ENCODE data around the gene SP8.

The SP8 gene

DNA sequence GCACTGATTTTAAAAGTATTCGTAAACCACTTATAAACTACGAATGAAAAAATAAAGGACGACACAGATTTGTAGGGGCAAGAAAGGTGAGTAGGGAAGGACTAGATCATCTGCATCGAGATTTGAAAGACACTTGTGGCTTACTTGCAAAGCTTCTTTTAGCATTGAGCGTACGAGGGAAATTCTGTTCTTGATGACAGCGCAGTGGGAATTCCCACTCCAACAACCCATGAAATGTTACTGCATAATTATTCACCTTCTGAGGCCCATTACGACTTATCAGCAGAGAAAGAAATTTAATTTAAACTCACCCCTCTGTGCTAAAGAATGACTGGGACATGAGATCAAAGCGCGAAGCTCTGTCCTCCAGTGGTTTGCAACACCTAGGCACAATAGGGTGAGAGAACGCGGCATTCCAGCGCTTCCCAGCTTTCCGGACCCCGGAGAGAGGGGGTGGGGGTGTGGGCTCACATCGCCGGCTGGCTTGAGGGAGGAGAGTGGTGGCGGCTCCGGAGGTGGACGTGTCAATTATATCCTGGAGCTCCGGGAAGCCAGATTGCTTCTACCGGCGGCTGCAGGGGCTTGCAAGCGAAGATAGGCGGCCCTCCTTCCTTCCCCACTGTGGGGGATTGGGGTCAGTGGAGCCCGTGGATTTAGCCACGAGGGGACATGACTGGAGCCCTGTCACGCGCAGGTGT is 10.3 kb downstream of the SP8 start:
- no peak for DNase-seq (ENCODE audit: low read depth in 1 of 2, low spot score in 1 of 2)

GRCh38 chr7:20754001-20754400 is 32.7 kb downstream of the SP8 start:
- no peak for DNase-seq (ENCODE audit: low read depth in 1 of 2, low spot score in 1 of 2)

DNA sequence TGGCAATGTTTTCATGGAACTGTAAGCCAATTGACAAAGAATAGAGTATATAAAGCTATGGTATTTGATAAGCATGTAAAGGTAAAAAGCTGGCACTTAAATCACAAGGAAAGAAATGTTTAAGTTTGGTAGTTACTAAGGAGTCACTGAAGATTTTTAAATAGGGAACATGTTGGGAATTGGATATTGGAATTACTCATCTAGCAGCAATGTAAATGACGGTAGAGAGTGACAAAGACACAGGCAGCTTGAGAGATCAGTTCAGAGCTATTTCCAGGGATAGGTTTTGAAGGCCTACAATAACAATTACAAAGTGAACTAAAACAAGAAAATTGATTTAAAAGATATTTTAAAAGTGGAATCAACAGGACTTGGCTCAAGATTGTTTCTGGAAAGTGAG is 36.8 kb downstream of the SP8 start:
- DNase-seq (ENCODE audit: low read depth in 1 of 2, low spot score in 1 of 2): no peak

DNA sequence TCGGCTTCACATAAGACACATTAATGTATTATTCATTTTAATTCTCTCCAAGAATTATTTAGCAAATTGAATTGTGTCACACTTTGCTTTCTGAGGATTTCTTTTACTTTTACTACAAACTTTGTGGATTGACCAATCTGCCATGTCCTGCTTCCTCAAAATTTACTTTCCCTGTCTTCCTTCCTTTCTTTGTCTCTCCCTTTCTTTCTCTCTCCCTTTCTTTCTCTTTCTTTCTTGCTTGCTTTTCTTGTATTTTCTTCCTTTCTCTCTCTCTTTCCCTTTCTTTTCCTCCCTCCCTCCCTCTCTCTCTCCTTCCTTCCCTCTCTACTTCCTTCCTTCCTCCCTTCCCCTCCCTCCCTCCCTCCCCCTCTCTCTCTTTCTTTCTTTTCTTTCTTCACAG is 37.8 kb downstream of the SP8 start:
- no peak for DNase-seq (ENCODE audit: low read depth in 1 of 2, low spot score in 1 of 2)

DNA sequence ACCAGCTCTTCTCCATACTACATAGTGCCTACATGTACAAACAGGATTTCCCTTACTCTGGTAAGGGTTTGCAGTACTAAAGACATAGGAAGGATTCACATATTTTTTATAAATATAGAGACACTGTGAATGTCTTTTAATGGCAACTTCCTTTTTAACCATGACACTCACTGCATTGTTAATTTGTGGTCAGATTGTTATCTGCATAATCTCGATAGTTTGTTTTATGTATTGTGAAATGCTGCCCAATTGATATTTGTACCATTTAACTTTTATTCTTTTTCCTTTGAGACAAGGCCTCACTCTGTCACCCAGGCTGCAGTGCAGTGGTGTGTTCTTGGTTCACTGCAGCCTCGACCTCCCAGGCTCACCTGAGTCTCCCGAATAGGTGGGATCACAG is 39.7 kb downstream of the SP8 start:
- no peak for DNase-seq (ENCODE audit: low read depth in 1 of 2, low spot score in 1 of 2)

- no peak for DNase-seq (ENCODE audit: low read depth in 1 of 2, low spot score in 1 of 2)
These were observed 41.0 kb downstream of the SP8 start for GRCh38 chr7:20745702-20746101.

- DNase-seq (ENCODE audit: low read depth in 1 of 2, low spot score in 1 of 2): no peak
These were observed 41.7 kb downstream of the SP8 start for GRCh38 chr7:20744954-20745446.

DNA sequence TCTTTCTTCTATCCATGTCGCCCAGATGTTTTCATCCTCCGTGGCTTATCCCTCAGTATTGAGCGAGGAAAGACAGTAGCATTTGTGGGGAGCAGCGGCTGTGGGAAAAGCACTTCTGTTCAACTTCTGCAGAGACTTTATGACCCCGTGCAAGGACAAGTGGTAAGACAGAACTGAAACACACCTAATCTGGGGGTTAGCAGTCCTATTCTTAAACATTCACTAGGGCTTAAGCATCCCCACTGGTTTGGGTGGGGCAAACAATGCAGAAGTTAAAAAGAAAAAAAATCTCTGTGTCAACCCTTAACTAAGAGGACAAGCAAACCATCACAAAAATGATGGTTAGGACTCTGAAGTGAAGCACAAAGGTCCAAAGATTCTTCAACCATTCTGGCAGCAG is 43.8 kb downstream of the SP8 start:
- no peak for DNase-seq (ENCODE audit: low read depth in 1 of 2, low spot score in 1 of 2)

GRCh38 chr7:20741801-20742200 is 44.9 kb downstream of the SP8 start:
- DNase-seq (ENCODE audit: low read depth in 1 of 2, low spot score in 1 of 2): no peak

DNA sequence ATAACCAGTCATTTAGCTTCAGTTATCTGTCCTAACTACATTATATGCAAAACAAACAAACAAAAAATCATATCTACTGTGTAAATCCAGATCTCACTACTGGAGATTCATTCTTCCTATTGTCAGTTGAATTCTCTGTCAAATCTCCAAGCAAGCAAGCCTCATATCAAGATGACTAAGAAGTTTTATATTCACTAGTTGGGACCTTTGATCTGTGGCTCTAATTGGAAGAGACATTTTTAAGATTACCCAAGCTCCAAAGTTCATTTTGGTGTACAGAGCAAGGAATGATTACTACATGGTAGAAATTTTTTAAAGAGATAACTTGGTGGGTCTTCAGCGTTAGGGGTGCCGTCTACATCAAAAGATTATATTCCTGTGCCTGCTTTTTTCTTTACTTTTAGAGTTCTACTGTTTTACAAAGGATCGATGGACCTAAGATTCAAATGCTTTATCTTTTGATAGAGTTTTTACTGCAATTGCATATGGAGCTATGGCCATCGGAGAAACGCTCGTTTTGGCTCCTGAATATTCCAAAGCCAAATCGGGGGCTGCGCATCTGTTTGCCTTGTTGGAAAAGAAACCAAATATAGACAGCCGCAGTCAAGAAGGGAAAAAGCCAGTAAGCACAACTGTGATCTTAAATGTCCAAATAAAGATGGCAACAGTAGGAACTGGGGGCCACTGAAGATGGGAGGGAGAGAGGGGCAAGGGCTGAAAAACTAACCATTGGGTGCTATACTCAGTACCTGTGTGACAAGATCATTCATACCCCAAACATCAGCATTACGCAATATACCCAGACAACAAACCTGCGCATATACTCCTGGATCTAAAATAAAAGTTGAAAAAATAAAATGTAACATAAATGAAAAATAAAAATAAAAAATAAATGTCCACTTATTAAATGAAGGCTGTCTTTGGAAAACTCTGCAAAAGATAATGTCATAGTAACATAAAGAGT is 47.9 kb downstream of the SP8 start:
- no peak for DNase-seq (ENCODE audit: low read depth in 1 of 2, low spot score in 1 of 2)

DNA sequence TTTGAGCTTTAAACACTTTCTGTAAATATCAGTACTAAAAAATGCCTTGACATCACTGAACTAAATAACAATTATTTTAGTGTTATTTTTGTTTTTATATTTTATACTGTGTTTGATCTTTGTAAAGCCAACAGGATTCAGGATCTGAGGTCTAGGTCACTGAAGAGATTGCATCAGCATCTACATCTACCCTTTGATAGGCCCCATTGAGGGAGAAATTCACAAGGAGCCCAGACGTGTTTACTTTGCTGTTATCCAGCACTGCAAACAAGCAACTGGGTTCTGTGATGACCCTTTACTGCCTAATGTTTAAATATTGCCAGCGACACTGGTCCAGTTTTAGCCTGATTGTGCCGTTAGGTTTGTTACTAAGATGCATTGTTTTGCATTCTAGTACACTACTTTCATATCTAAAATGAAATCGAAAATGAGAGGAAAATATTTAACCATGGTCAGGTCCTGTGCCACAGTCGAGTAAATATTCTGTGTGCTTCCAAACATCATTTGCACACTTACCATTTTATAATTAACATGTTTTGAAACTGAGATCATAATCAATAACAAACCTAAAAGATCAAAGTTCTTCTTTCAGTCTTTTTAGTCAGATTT is 48.7 kb downstream of the SP8 start:
- no peak for DNase-seq (ENCODE audit: low read depth in 1 of 2, low spot score in 1 of 2)

- no peak for DNase-seq (ENCODE audit: low read depth in 1 of 2, low spot score in 1 of 2)
These were observed 51.2 kb downstream of the SP8 start for GRCh38 chr7:20735346-20736065.

Measured in stimulated activated CD4-positive, alpha-beta T cell treated with anti-CD3 and anti-CD28 coated beads, Interleukin-15, amount 100 ng/mL, for 1 hour (primary cell).